ENCODE measurements around the gene ZNF483. TPM values are rescaled to one million over a fixed set of nuclear protein-coding genes. Genes with fewer than 3 reads are reported as not detected.

ZNF483 gene
- total and polyA plus RNA-seq, 9 of the 15 experiments (the other 6 are each of a cell fraction or from before 2014, with no cell fraction given): 0.04 to 1.0 (median 0.38) TPM

- no peaks in the 10 kb centered on the region for H3K36me3 ChIP-seq (ENCODE audit: control insufficient read depth, insufficient read depth, low read length)
- H3K27ac ChIP-seq (ENCODE audit: extremely low read depth, low read depth, low read length): no peak overlapping the region
- FAIRE-seq: no peak
- POLR2A ChIA-PET: no interaction called here
- no peak overlapping the region for H3K4me3 ChIP-seq
- DNase-seq (ENCODE audit: extremely low read depth in 1 of 4, low spot score in 3 of 4): no peak
- CTCF ChIA-PET (ENCODE audit: low intra/inter-chr PET ratio): interaction anchor here (0.6 to 2.0 kb wide), 2 partner anchors 95 to 476 kb away, joined by 3 to 23 read pairs; no protein-coding TSS in a partner anchor
- H2AFZ ChIP-seq (ENCODE audit: low read depth, low read length): no peak overlapping the region
- peaks cover 6 to 7% of the 10 kb centered on the region in 2 experiments; a peak in 2 of 5 replicates for H3K27me3 ChIP-seq (ENCODE audit: control insufficient read depth in 2 of 2, insufficient read depth in 2 of 2, low read length in 2 of 2)
- no peaks in the 10 kb centered on the region for H3K79me2 ChIP-seq (ENCODE audit: control insufficient read depth, insufficient read depth, low read length)
- no peaks in the 10 kb centered on the region for H3K9me1 ChIP-seq (ENCODE audit: control insufficient read depth, insufficient read depth, low read length)
- in situ Hi-C loops (cut with MboI): no loop called here
- BruUV-seq (replicated peaks): no TSS peak
- no peak overlapping the region for H3K4me2 ChIP-seq (ENCODE audit: insufficient read depth, low read length)
- WGBS (ENCODE audit: insufficient coverage, low coverage, missing lambda C conversion rate): 57% methylated on average over 16 of the region's 16 CpGs
- H3K4me1 ChIP-seq (replicated peaks in 1 of 2; ENCODE audit: control insufficient read depth in 2 of 2, insufficient read depth in 2 of 2, low read length in 2 of 2): peaks cover 2 to 14% of the 10 kb centered on the region in 2 experiments; a peak in 2 of 5 replicates
- intact Hi-C loops (cut with micrococcal nuclease): loop anchor here (5.0 to 10.0 kb wide), 2 partner anchors 126 to 474 kb away; no protein-coding TSS in a partner anchor
- no peaks in the 10 kb centered on the region for H4K20me1 ChIP-seq (replicated peaks; ENCODE audit: control insufficient read depth, insufficient read depth, low read length)
- peaks cover 2% of the 10 kb centered on the region; the same call in 1 of the 2 replicates for H3K9me3 ChIP-seq (replicated peaks; ENCODE audit: control insufficient read depth, insufficient read depth, low read depth, low read length)
- ATAC-seq: no peak
- no peak overlapping the region for H3K9ac ChIP-seq (ENCODE audit: insufficient read depth in 1 of 2, low read depth in 2 of 2, low read length in 2 of 2)
- TF ChIP-seq ZKSCAN3 (CRISPR knock-in tag; IDR thresholded peaks at IDR 0.05) (no peak), CEBPB (tag; IDR thresholded peaks at IDR 0.05) (no peak), KDM1A (IDR thresholded peaks at IDR 0.05) (no peak), SP2 (IDR thresholded peaks at IDR 0.05; ENCODE audit: extremely low read depth, low read depth, low read length, poor library complexity, severe bottlenecking) (no peak), ZNF431 (CRISPR knock-in tag; IDR thresholded peaks at IDR 0.05) (no peak), PCBP1 (IDR thresholded peaks at IDR 0.05; ENCODE audit: low read depth, low read length, poor library complexity, severe bottlenecking) (no peak), ARHGAP35 (IDR thresholded peaks at IDR 0.05; ENCODE audit: partially characterized antibody) (no peak), ZNF75A (CRISPR knock-in tag; IDR thresholded peaks at IDR 0.05) (no peak), ZNF263 (CRISPR knock-in tag; IDR thresholded peaks at IDR 0.05; ENCODE audit: borderline replicate concordance) (no peak), ZFP30 (CRISPR knock-in tag; IDR thresholded peaks at IDR 0.05; ENCODE audit: borderline replicate concordance) (no peak), RBFOX2 (IDR thresholded peaks at IDR 0.05; ENCODE audit: low read depth, low read length) (no peak), ARID2 (IDR thresholded peaks at IDR 0.05) (no peak), NCOA1 (IDR thresholded peaks at IDR 0.05; ENCODE audit: low read depth) (no peak), ASH1L (IDR thresholded peaks at IDR 0.05; ENCODE audit: borderline replicate concordance, low read depth, partially characterized antibody) (no peak), NUFIP1 (IDR thresholded peaks at IDR 0.05; ENCODE audit: partially characterized antibody) (no peak), DIDO1 (tag; IDR thresholded peaks at IDR 0.05; ENCODE audit: low read depth) (no peak)
- TF ChIP-seq, protein P1, sequence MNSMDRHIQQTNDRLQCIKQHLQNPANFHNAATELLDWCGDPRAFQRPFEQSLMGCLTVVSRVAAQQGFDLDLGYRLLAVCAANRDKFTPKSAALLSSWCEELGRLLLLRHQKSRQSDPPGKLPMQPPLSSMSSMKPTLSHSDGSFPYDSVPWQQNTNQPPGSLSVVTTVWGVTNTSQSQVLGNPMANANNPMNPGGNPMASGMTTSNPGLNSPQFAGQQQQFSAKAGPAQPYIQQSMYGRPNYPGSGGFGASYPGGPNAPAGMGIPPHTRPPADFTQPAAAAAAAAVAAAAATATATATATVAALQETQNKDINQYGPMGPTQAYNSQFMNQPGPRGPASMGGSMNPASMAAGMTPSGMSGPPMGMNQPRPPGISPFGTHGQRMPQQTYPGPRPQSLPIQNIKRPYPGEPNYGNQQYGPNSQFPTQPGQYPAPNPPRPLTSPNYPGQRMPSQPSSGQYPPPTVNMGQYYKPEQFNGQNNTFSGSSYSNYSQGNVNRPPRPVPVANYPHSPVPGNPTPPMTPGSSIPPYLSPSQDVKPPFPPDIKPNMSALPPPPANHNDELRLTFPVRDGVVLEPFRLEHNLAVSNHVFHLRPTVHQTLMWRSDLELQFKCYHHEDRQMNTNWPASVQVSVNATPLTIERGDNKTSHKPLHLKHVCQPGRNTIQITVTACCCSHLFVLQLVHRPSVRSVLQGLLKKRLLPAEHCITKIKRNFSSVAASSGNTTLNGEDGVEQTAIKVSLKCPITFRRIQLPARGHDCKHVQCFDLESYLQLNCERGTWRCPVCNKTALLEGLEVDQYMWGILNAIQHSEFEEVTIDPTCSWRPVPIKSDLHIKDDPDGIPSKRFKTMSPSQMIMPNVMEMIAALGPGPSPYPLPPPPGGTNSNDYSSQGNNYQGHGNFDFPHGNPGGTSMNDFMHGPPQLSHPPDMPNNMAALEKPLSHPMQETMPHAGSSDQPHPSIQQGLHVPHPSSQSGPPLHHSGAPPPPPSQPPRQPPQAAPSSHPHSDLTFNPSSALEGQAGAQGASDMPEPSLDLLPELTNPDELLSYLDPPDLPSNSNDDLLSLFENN (IDR thresholded peaks at IDR 0.05; ENCODE audit: low read depth in 2 of 2, low read length in 2 of 2): no peak
- TF ChIP-seq, protein P2, sequence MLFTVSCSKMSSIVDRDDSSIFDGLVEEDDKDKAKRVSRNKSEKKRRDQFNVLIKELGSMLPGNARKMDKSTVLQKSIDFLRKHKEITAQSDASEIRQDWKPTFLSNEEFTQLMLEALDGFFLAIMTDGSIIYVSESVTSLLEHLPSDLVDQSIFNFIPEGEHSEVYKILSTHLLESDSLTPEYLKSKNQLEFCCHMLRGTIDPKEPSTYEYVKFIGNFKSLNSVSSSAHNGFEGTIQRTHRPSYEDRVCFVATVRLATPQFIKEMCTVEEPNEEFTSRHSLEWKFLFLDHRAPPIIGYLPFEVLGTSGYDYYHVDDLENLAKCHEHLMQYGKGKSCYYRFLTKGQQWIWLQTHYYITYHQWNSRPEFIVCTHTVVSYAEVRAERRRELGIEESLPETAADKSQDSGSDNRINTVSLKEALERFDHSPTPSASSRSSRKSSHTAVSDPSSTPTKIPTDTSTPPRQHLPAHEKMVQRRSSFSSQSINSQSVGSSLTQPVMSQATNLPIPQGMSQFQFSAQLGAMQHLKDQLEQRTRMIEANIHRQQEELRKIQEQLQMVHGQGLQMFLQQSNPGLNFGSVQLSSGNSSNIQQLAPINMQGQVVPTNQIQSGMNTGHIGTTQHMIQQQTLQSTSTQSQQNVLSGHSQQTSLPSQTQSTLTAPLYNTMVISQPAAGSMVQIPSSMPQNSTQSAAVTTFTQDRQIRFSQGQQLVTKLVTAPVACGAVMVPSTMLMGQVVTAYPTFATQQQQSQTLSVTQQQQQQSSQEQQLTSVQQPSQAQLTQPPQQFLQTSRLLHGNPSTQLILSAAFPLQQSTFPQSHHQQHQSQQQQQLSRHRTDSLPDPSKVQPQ (CRISPR knock-in tag; IDR thresholded peaks at IDR 0.05; ENCODE audit: borderline replicate concordance): no peak
Measured at GRCh38 chr9:111598733-111599091, 73.7 kb downstream of the ZNF483 start.

All from K562 (cell line).